ENCODE measurements around the gene FAM120B.
"Not testable (repeated sequence)": the region's sequence is repeated elsewhere in the genome, so short reads cannot be mapped to it uniquely, and the experiment has no call there.

Gene FAM120B

GRCh38 chr6:170394980-170395379 is 88.4 kb downstream of the FAM120B start:
- DNase-seq = no peak

DNA sequence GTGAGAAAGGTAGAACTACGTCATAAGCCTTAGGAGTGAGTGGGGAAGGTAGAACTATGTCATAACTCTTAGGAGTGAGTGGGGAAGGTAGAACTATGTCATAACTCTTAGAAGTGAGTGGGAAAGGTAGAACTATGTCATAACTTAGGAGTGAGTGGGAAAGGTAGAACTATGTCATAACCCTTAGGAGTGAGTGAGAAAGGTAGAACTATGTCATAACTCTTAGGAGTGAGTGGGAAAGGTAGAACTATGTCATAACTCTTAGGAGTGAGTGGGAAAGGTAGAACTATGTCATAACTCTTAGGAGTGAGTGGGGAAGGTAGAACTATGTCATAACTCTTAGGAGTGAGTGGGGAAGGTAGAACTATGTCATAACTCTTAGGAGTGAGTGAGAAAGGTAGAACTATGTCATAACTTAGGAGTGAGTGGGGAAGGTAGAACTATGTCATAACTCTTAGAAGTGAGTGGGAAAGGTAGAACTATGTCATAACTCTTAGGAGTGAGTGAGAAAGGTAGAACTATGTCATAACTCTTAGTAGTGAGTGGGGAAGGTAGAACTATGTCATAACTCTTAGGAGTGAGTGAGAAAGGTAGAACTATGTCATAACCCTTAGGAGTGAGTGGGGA is 92.3 kb downstream of the FAM120B start:
- DNase-seq = not testable (repeated sequence)

- DNase-seq = not testable (repeated sequence)
Measured at GRCh38 chr6:170399955-170400558, 93.5 kb downstream of the FAM120B start.

GRCh38 chr6:170402318-170403040 is 95.9 kb downstream of the FAM120B start:
- DNase-seq = no peak

- no peak for DNase-seq
Measured at GRCh38 chr6:170403451-170403850, 96.9 kb downstream of the FAM120B start.

DNA sequence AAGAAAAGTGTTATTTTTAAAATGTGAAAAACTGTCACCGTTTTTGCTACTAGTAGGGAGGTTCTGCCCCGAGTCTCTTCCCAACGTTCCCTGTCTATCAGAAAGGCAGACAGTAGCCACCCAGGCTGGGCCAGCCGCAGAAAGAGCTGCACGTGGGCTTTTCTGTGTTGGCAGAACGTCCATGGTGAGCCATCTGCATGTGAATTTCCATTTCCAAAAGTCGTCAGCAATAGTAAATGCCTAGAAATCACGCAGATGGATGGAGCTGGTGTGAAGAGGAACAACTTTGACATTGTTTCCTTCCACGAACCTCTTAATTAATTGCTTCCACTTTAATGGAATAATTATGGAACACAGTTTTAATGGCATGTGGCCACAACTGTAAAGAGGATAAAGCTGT is 97.5 kb downstream of the FAM120B start:
- DNase-seq = no peak

- no peak for DNase-seq
Measured at GRCh38 chr6:170404697-170405096, 98.1 kb downstream of the FAM120B start.

GRCh38 chr6:170405311-170405975 is 98.9 kb downstream of the FAM120B start:
- no peak for DNase-seq

DNA sequence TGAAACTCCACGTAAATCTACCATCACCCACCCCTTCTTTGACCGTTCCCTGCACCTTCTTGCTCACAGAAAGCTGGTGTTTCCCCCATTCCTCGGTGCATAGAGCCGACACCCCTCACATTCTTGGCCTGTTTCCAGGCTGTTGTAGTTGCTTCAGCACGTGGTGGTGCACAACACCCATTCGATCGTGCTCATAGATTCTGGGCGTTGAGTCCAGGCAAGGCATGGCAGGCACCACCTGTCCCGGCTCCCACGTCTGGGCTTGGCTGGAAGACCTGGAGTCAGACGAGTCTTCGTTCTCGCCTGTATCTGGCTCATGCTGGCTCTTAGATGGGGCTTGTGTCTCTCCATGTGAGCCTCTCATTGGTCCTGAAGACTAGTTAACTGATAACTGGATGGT is 100.6 kb downstream of the FAM120B start:
- no peak for DNase-seq

DNA sequence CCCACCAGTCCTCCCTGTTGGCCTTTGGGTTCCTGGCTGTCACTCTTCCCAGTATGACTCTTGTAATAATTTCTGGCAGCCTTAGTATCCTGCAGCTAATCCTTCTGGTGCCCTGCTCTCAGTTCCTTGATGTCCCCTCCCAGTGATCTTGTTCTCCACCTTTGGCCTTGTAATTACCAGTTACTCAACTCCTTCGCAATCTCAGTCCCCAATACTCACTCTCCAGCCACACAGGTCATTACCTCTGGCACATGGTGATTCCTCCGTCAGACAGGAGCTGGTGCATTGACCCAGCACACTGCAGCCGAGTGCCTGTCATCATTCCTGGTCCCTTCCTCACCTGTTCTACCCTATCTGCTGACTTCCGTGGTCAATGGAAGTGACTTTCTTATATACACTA is 101.4 kb downstream of the FAM120B start:
- DNase-seq = no peak

DNA sequence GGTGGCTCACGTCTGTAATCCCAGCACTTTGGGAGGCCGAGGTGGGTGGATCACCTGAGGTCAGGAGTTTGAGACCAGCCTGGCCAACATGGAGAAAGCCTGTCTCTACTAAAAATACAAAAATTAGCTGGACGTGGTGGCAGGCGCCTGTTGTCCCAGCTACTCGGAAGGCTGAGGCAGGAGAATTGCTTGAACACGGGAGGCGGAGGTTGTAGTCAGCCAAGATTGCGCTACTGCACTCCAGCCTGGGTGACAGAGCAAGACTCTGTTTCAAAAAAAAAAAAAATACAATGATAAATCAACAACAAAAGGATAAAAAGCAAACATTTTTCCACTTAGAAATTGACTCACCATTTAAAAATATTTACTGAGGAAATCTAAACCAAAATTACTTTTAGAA is 103.2 kb downstream of the FAM120B start:
- not testable (repeated sequence) for DNase-seq

DNA sequence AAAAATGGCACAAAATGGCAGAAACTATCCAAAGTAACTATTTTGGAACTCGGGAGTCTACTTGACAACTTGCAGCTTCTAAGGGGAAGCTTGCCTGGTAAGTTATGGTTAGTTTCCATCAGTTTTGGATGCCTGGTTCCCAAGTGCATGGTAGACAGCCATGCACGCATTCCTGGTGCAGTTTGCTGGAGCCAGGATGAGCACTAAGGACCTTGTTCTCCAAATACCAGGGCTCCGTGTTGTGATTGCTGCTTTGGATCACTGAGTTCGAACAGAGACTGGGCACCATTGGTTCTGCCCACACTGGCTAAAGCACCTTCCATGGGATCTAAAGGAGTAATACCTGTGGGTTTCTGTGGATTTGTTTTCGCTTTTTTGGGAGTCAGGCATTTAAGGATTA is 103.7 kb downstream of the FAM120B start:
- no peak for DNase-seq

- DNase-seq = no peak
Measured at GRCh38 chr6:170415318-170415717, 108.8 kb downstream of the FAM120B start.

- no peak for DNase-seq
Measured at GRCh38 chr6:170416303-170416702, 109.7 kb downstream of the FAM120B start.

GRCh38 chr6:170416959-170417606 is 110.5 kb downstream of the FAM120B start:
- no peak for DNase-seq

DNA sequence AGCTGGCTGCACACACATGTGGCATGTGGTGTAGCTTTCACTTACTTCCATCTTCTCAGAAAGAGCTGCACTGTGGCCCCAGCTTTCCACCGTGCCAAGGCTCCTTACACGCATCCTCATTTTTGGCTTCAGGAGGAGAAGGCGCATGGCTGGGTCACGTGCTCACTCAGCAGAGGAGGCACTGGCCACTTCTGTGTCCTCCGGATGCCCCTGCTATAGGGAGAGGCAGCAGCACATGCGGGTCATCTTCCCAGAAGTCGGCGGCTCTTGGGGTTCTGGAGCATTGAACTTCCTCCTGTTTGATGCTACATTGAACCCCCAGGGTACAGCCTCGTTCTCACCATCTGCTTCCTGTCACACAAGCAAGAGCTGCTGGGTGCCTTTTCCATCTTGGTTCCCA is 111.3 kb downstream of the FAM120B start:
- no peak for DNase-seq

GRCh38 chr6:170420283-170420682 is 113.7 kb downstream of the FAM120B start:
- DNase-seq = no peak

- no peak for DNase-seq
Measured at GRCh38 chr6:170420791-170421776, 114.5 kb downstream of the FAM120B start.

- DNase-seq = no peak
Measured at GRCh38 chr6:170421921-170422320, 115.4 kb downstream of the FAM120B start.

DNA sequence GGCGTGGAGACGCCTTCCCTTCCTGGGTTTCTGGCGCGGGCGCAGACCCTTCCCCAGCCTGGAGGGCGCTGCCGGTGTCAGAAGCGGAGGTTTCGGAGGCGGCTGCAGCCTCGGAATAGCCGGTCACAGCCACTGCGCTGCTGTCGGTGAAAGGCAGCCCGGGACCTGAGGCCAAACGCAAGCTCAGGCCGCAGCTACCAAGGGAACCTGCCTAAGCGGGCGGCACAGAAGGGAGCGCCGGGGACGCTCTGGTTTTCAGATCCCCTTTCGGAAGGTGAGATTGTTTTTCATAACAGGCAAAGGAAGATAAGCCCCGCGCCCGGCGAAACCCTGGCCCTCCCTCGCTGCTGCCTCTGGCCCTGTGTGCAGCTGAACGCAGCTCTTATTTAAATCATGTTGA is 116.5 kb downstream of the FAM120B start:
- no peak for DNase-seq

DNA sequence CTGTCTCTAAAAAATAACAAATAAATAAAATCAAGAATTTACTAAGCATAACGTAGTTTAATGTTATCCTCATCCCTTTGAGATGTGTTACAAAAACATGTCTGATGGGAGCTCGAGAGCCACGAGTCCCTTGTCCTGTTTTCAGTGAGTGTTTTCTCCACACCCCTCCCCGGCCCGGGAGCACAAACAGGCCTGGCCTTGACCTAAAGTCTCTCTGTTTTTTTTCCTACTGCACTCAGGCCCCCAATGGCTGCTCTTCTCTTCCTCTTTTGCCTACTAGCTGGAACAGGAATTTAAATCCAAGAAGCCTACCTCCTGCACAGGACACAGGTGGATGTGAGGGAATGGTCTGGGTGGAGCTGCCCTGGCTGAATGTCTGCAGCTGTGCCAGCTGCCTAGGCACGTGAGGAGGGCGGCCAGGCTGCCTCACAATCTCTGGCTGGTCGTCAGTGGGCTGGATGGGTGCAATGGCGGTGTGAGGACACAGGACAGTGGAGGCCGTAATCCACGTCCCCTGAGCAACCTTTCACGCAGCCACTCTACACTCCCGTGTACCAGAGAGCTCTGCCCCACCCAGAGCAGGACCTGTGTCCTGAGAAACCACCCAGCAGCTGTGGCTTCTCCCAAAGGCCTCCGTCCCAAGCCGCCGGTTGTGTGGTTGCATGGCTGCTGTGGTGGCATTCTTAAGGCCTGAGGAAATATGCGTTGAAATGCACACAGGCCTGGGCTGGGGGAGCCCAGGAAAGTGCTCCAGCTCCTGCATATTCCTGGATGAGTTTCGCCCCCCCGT is 117.5 kb downstream of the FAM120B start:
- no peak for DNase-seq
